Dermis blood vessel endothelial cell (primary cell): Measurements from ENCODE around the gene OSBPL5. TPM values are rescaled to one million over a fixed set of nuclear protein-coding genes. Genes with fewer than 3 reads are reported as not detected.

Experiments used
- DNase-seq: peaks from one replicate; pipeline ENCODE4 v3.0.0; 2010
- total RNA-seq: library from RNA; depleted of rRNA; stranded (reverse); fragments of >200 nt; gene quantifications from 2 replicates; pipeline ENCODE4 v1.2.3, GENCODE V29; 2014

OSBPL5 gene
- total RNA-seq, 1 donor from 2014 or later: 74.9 TPM

GRCh38 chr11:3163241-3163981, 1.7 kb downstream of the OSBPL5 start:
- DNase-seq: no peak

DNA sequence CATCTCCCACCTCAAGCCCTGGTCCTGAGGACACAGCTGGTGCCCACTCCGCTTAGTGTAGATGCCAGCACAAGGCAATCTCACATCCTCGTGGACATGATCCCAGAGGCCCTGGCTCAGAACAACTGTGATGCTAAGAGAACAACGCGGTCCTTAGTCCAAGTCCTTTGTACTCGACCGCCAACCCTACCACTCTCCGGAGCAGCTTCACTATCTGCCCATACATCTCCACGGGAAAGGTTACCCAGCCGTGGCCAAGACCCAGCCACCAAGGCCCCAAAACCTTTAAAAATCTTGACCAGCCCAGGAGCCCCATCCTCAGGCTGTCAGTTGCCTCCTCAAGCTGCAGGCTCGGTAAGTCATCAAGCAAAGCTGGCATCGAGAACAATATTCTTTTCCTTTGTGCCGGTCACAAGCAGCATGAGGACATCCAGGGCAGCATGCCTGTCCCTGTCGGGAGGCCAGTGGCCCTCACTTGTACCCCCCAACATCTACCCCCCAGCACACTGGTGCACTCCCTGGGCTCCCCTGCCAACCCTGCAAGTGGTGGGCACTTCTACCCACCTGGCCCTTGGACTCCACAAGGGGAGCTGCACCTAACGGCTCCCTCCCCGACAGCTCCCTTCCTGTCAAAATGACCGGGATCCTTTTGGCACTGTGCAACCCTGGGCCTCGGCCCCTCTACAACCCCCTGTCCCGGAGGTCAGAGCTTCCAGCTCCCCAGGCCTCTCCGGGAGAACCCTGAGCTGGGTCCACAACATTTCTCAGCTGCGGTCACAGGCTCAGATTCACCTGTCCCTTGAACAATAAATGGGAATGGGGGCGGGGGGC, 2.5 kb downstream of the OSBPL5 start:
- no peak for DNase-seq

GRCh38 chr11:3161720-3162409, 3.2 kb downstream of the OSBPL5 start:
- DNase-seq: no peak

GRCh38 chr11:3161309-3161708, 3.8 kb downstream of the OSBPL5 start:
- DNase-seq: peak; percentile 33

DNA sequence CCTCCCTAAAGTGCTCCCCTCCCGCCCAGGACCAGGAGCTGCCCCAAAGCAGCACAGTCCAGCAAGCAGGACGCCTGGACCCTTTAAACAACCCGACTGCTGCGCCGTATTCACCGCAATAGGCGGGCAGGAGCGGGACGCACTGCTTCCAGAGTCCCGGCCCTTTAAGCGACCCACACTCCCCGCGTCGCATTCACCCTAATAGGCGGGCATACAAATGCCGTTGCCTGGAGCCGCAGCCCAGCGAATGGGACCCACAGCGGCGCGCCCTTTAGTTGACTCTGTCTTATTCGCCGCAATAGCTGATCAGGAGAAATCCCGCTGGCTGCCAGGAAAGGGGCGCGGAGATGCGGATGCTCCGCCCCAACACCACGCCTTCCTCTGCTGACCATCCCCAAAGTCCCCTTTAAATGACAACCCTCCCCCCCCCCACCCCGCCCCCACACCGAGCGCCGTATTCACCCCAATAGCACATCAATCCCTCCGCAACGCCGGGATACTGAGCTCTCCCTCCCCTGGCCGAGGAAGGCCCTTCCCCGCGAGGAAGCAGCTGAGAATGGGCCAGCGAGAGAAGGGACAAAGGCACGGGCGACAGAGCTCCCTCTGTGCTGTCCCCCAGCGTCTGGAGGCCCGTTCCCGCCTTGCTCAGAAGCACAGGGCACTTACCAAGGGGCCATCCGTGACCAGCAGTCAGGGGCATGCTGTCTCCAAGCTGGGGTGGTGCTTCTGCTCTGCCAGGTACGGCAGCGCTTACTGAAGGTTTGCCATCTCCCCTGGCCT, 4.7 kb downstream of the OSBPL5 start:
- peak; percentile 90 for DNase-seq

DNA sequence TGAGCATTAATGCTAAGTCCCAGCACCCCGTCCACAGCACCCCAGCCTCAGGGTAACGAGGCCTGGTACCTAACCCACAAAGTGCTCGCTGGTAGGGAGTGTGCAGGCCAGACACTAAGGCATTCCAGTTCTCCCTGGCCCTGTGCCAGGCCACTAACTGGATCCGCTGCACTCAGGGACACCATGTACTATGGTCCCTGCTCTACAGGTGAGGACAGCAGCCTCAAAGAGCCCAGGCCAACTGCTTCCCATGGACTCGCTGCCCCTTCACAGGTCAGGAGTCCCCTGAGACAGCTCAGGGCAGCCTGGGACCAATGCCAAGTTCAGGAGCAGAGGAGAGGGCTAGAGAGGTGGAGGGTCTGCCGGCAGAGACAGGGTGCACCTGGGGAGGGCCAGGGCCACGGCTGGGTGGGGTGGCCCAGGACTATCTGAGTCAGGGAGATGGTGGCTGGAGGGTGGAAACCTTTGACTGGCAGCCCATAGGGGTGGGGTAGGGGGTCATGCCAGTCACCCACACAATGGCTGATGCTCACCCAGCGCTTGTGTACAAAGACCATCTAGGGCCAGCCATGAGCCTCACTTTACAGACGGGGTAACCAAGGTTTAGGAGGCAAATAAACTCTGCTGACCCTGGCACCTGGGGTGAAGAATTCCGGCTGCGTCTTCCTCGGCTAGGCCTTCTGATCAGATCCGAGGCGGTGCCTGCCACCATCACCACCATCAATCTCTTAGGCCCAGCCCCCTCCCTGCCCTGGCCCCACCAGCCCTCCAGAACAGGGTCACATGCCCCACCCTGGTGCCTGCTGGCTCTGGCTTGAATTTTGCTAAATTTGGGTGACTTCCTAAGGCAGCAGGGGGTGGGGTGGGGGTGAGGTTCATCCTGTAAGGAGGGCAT, 5.6 kb downstream of the OSBPL5 start:
- DNase-seq: peak; percentile 13

DNA sequence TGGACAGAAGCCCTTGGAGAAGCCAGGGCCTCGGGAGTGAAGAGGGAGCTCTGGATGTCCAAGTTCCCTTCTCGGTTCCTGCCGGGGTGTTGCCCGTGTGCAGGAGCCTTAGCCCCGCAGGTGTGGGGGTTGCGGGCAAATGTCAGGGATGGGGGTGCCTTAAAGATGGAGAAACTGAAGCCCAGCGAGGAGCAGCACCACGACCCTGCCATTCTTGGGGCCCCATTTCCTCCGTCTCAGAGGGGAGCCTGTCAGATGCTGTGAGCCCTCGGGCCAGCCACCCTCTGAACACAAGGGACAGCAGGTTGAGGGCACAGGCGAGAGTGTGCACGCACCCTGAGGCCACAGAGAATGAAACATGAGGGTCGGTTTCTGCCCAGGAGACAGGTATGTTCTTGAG, 6.3 kb downstream of the OSBPL5 start:
- DNase-seq: no peak

- DNase-seq: no peak
Measured at GRCh38 chr11:3158131-3158591, 6.9 kb downstream of the OSBPL5 start.

- DNase-seq: no peak
Measured at GRCh38 chr11:3157381-3158130, 7.6 kb downstream of the OSBPL5 start.

- no peak for DNase-seq
Measured at GRCh38 chr11:3156661-3157311, 8.3 kb downstream of the OSBPL5 start.

DNA sequence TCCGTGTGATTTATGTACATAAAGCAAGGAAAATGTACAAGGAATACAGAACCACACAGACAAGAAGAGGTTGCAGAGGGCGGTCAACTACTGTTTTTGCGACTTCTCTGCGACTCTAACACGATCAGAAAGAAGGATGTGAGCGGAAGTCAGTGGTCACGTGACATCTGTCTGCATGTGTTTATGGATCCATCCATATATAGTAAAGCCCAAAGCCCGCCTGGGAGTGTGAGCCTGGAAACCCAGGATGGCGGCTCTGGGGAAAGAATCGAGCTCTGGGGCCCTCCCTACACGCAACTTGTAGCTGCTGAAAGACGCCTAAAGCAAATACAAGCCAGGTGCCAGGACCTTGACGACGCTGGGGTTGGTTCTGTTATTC, 8.8 kb downstream of the OSBPL5 start:
- no peak for DNase-seq

GRCh38 chr11:3155691-3156258, 9.3 kb downstream of the OSBPL5 start:
- no peak for DNase-seq

- DNase-seq: no peak
Measured at GRCh38 chr11:3155216-3155615, 9.9 kb downstream of the OSBPL5 start.

- DNase-seq: no peak
Measured at GRCh38 chr11:3154001-3154599, 11.0 kb downstream of the OSBPL5 start.

DNA sequence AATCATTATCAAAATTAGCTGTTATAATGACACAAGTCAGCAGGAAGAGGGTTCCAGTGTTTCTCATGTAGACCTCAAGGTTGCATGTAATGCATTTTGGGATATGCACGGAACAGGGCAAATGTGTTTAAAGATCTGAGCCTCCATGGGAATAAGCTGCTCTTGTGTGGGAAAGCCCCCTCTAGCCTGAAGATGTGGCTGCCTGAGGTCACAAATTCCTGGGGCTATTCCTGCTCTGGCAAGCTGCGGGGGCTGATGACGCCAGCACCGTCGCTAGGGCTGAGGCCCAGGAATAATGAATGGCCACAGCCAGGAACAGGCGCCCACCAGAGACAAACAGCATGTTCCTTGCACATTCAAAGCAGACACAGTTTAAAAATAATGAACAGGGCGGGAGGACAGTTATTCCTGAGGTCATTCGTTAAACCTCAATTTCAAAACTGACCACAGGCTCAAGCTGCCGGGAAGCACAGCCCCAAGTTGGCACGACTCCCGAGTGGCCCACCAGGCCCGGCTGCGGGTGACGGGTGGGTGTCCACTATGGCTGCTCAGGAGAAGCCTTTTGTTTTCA, 11.7 kb downstream of the OSBPL5 start:
- no peak for DNase-seq

DNA sequence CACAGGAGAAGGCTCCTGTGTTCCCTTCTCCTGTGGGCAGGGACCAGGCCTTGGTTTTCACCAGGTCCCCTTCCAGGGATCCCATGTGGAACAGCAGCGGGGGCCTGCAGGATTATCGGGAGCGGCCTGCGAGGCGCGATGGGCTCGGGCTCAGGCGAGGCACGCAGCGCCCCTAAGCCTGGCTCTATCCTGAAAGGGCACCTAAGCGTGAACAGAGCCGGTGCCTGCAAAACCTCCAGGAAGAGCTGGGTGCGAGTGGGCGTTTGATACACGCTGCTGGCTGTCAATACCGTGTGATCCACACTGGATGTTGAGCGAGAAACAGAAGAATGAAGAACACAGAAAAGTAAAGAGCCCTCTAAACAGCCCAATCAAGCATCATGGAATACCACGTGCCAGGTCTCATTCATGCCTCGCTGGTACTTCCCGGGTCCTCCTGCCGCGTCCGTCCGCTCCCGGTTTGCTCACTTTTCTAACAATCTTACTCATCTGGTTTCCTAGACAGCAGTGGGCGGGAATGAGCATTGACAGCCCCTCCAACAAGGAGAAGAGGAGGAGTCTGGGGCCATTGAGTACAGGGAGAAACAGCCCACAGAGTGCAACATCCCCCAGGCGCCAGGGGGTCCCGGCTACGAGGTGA, 12.5 kb downstream of the OSBPL5 start:
- no peak for DNase-seq

DNA sequence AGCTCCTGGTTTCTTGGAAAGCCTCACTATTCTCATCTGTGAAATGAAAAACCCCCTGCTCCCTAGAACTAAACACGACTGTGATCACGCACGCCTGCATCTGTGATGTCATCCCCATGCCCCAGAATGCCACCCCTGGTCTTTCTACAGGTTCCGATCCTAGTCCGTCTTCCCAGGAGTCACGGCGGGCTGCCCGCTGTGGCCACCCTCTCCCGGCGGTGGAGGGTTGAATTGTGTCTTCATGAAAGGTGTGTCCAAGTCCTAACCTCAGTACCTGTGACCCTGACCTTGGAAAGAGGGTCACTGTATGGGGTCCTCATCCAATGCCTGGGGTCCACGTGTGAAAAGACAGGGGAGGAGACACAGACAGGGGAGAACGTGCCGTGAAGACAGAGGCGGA, 14.4 kb downstream of the OSBPL5 start:
- no peak for DNase-seq

DNA sequence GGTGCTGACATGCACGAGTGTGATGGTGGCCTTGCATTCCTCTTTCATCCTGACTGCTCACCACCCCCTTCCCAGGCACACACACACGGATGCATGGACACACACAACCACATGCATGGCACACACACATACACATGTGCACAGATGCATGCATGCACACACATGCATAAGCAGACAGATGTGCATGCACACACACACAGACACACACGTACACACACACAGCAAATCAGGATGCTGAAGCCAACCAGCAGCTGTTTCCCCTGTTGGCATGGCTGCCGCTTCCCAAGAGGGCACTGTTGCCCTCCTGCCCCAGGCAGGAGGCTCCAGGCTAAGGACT, 15.3 kb downstream of the OSBPL5 start:
- DNase-seq: no peak
